Gastrocnemius medialis (tissue), 4 donors: ENCODE measurements around the gene ATP2C2. TPM values are rescaled to one million over a fixed set of nuclear protein-coding genes. Genes with fewer than 3 reads are reported as not detected.
"Not testable (repeated sequence)": the region's sequence is repeated elsewhere in the genome, so short reads cannot be mapped to it uniquely, and the experiment has no call there.

Experiments used
- ATAC-seq, 2 donors: fragments of 150-250 bp; one replicate each; pipeline ENCODE4 v1.9.1; 2016
- DNase-seq, 2 donors: peaks; one replicate each; pipeline ENCODE4 v3.0.0-alpha.2; 2019
- H3K27ac ChIP-seq, 4 donors: fragments of 200-600 bp; sonication (generic); 1 replicate in 1 of 4; 2 replicates in 3 of 4; pipeline ENCODE4 v1.5.1; 2016 to 2018; ENCODE audit warnings: mild to moderate bottlenecking in 2 of 4, moderate library complexity in 1 of 4
- H3K27me3 ChIP-seq, 3 donors: fragments of 200-600 bp; sonication (generic) in 2 of 3; 1 replicate in 1 of 3; 2 replicates in 2 of 3; pipeline versions ENCODE4 v1.5.1 to v1.6.0; 2016 to 2019; ENCODE audit warnings: mild to moderate bottlenecking in 1 of 3, moderate library complexity in 1 of 3
- H3K36me3 ChIP-seq, 2 donors: fragments of 200-600 bp; sonication (generic) in 1 of 2; one replicate each; pipeline ENCODE4 v1.5.1; 2017 to 2018
- H3K4me1 ChIP-seq, 2 donors: fragments of 200-600 bp; sonication (generic) in 1 of 2; one replicate each; pipeline ENCODE4 v1.5.1; 2016 to 2017; ENCODE audit warnings: mild to moderate bottlenecking in 2 of 2
- H3K4me3 ChIP-seq, 4 donors: fragments of 200-600 bp; sonication (generic) in 3 of 4; 1 replicate in 1 of 4; 2 replicates in 3 of 4; pipeline ENCODE4 v1.5.1; 2016 to 2019; ENCODE audit warnings: mild to moderate bottlenecking in 2 of 4
- H3K9me3 ChIP-seq, 3 donors: fragments of 200-600 bp; sonication (generic) in 2 of 3; 1 replicate in 1 of 3; 2 replicates in 2 of 3; pipeline ENCODE4 v1.5.1; 2016 to 2019
- POLR2A ChIP-seq, 2 donors: fragments of 450-650 bp; IDR thresholded peaks; one replicate each; pipeline ENCODE4 v1.6.1; 2017; ENCODE audit warnings: antibody characterized with exemption in 2 of 2, mild to moderate bottlenecking in 2 of 2, moderate library complexity in 2 of 2
- in situ Hi-C, 4 donors: fragments of 200-750 bp; cut with MboI; loops; one replicate each; pipeline versions ENCODE4 v1.15.0 to v1.8.0; 2017; ENCODE audit warnings: low sequenced_read_pairs in 4 of 4
- intact Hi-C: fragments of 100-400 bp; cut with DNase I; formaldehyde crosslinking; loops from one replicate; pipeline ENCODE4 v1.15.1; 2023; ENCODE audit warnings: low total_unique reads
- total RNA-seq, 4 donors: library from RNA; depleted of rRNA; stranded (reverse); fragments of >200 nt; gene quantifications; one replicate each; pipeline versions ENCODE4 v1.1.0 to v1.2.3, GENCODE V29; 2016
- TF ChIP-seq, protein P1 (sequence below), 5 experiments: fragments of 450-650 bp in 3 of 5; fragments of 200-600 bp in 2 of 5; sonication (generic) in 2 of 5; IDR thresholded peaks in 4 of 5; conservative IDR thresholded peaks in 1 of 5; 1 replicate in 4 of 5; 2 replicates in 1 of 5; pipeline ENCODE4 v1.5.1; 2016 to 2019; ENCODE audit warnings: antibody characterized with exemption in 5 of 5, mild to moderate bottlenecking in 3 of 5, moderate library complexity in 3 of 5

Gene ATP2C2
- total RNA-seq, 4 donors from 2014 or later = 0.44 TPM; not detected in 3

DNA sequence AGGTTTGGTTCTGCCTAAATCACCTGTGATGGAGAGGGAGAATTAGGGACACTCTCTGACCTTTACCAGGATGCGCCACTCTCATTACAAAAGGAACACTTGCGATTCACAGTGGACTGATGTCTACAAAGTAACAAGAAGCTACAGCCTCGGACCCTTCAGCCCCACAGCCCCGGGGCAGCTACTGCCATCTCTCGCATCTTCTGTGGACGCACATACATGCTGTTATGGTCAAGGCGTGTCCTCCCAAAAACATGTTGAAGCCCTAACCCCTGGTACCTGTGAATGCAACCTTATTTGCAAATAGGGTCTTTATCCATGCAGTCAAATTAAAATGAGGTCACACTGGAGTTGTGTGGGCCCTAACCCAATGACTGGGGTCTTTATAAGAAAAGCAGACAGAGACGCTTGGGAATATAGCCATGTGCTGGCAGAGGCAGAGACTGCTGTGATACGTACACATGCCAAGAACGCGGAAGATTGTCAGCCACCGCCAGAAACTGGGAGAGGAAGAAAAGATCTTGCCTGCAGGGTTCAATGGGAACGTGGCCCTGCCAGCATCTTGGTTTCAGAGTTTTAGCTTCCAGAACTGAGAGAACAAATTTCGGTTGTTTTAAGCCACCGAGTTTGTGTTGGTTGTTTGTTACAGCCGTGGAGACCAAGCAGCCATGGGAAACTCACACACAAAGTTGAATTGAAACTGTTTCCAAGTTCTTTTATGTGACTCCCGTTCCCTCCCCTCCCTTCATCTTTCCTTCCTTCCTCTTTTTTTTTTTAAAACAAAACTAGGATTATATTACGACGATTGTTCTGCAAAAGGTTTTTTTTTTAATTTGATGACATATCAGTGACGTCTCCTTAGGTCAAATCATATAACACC lies 23.1 kb downstream of the ATP2C2 start:
- intact Hi-C loops (no loop called here), in situ Hi-C loops (no loop called here)
- peaks cover 0 to 7% (median 0%) of the 10 kb centered on the region in 3 donors for H3K27me3 ChIP-seq
- H3K27ac ChIP-seq = no peak overlapping the region
- H3K4me3 ChIP-seq = no peak overlapping the region
- no peaks in the 10 kb centered on the region for H3K4me1 ChIP-seq
- no peak for DNase-seq
- no peaks in the 10 kb centered on the region for H3K9me3 ChIP-seq
- no peak for TF ChIP-seq POLR2A (IDR thresholded peaks at IDR 0.05)
- TF ChIP-seq, protein P1, sequence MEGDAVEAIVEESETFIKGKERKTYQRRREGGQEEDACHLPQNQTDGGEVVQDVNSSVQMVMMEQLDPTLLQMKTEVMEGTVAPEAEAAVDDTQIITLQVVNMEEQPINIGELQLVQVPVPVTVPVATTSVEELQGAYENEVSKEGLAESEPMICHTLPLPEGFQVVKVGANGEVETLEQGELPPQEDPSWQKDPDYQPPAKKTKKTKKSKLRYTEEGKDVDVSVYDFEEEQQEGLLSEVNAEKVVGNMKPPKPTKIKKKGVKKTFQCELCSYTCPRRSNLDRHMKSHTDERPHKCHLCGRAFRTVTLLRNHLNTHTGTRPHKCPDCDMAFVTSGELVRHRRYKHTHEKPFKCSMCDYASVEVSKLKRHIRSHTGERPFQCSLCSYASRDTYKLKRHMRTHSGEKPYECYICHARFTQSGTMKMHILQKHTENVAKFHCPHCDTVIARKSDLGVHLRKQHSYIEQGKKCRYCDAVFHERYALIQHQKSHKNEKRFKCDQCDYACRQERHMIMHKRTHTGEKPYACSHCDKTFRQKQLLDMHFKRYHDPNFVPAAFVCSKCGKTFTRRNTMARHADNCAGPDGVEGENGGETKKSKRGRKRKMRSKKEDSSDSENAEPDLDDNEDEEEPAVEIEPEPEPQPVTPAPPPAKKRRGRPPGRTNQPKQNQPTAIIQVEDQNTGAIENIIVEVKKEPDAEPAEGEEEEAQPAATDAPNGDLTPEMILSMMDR (IDR thresholded peaks at IDR 0.05 in 4 of 5, conservative IDR thresholded peaks at IDR 0.05 in 1 of 5) = no peak
- ATAC-seq = no peak
- H3K36me3 ChIP-seq = no peaks in the 10 kb centered on the region

- no peak overlapping the region for H3K27ac ChIP-seq
- H3K27me3 ChIP-seq = peaks cover 0 to 7% (median 0%) of the 10 kb centered on the region in 3 donors
- ATAC-seq (no peak), DNase-seq (no peak)
- H3K9me3 ChIP-seq = no peaks in the 10 kb centered on the region
- in situ Hi-C loops (no loop called here), intact Hi-C loops (no loop called here)
- no peaks in the 10 kb centered on the region for H3K4me1 ChIP-seq
- no peaks in the 10 kb centered on the region for H3K36me3 ChIP-seq
- H3K4me3 ChIP-seq = no peak overlapping the region
- TF ChIP-seq, protein P1 (IDR thresholded peaks at IDR 0.05 in 4 of 5, conservative IDR thresholded peaks at IDR 0.05 in 1 of 5) = no peak
- TF ChIP-seq POLR2A (IDR thresholded peaks at IDR 0.05) = no peak
Observed at GRCh38 chr16:84392031-84392360, 23.7 kb downstream of the ATP2C2 start.

DNA sequence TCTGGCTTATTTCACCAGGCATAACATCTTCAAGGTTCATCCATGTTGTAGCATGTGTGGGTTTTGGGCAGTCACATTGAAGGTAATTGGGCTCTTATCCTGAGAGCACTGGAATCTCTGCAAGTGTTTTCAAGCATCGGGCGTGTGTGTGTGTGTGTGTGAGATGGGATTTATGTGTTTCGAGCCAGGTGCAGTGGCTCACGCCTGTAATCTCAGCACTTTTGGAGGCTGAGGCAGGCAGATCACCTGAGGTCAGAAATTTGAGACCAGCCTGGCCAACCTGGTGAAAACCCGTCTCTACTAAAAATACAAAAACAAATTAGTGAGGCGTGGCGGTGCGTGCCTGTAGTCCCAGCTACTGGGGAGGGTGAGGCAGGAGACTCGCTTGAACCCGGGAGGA lies 27.7 kb downstream of the ATP2C2 start:
- ATAC-seq, in situ Hi-C loops, H3K27me3 ChIP-seq: not testable (repeated sequence)

DNA sequence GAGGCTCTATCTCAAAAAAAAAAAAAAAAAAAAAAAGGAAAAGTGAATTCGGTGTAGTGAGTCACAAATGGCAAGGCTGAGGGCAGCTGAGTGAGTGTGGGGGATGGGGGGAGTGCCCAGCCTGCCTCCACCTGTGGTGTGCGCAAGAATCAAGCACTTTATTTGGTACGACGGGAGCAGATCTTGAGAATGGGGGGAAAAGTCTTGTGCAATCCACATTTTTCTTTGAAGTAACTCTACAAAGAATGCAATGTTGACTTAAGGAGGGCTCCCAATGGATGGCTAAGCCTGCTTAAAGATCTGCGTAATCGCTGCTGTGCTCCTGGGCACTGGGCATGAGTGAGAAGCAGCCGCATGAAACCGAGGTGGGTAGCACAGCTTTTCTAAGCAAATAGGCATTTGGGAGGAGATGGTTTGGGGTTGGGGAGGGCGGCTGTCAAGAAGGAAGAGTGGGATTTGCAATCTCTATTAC lies 28.2 kb downstream of the ATP2C2 start:
- TF ChIP-seq, protein P1 (IDR thresholded peaks at IDR 0.05 in 4 of 5, conservative IDR thresholded peaks at IDR 0.05 in 1 of 5) = no peak
- no peak for TF ChIP-seq POLR2A (IDR thresholded peaks at IDR 0.05)
- intact Hi-C loops (no loop called here), in situ Hi-C loops (no loop called here)

More for the DNA sequence above, 27.7 kb downstream of the ATP2C2 start:
- DNase-seq, H3K9me3 ChIP-seq, H3K36me3 ChIP-seq, H3K27ac ChIP-seq, H3K4me1 ChIP-seq, intact Hi-C loops, H3K4me3 ChIP-seq: not testable (repeated sequence)

GRCh38 chr16:84397090-84397489 lies 28.8 kb downstream of the ATP2C2 start:
- Histone ChIP-seq H3K4me3 (no peak overlapping the region), H3K36me3 (no peaks in the 10 kb centered on the region), H3K27ac (no peak overlapping the region), H3K9me3 (no peaks in the 10 kb centered on the region), H3K27me3 (peaks cover 0 to 13% (median 3%) of the 10 kb centered on the region in 3 donors), H3K4me1 (no peaks in the 10 kb centered on the region)
- no peak for ATAC-seq
- in situ Hi-C loops (no loop called here), intact Hi-C loops (no loop called here)
- no peak for DNase-seq
- no peak for TF ChIP-seq POLR2A (IDR thresholded peaks at IDR 0.05)
- TF ChIP-seq, protein P1 (IDR thresholded peaks at IDR 0.05 in 4 of 5, conservative IDR thresholded peaks at IDR 0.05 in 1 of 5) = no peak

More for the DNA sequence above, 28.2 kb downstream of the ATP2C2 start:
- no peak overlapping the region for H3K27ac ChIP-seq
- no peaks in the 10 kb centered on the region for H3K36me3 ChIP-seq
- no peak overlapping the region for H3K4me3 ChIP-seq
- no peaks in the 10 kb centered on the region for H3K4me1 ChIP-seq
- ATAC-seq = no peak
- H3K27me3 ChIP-seq = peaks cover 0 to 8% (median 0%) of the 10 kb centered on the region in 3 donors
- DNase-seq = no peak
- H3K9me3 ChIP-seq = no peaks in the 10 kb centered on the region
